Melanocyte of skin (primary cell): ENCODE measurements around the gene HDGF. TPM values are rescaled to one million over a fixed set of nuclear protein-coding genes. Genes with fewer than 3 reads are reported as not detected.

Source experiments
- total RNA-seq, 2 donors: library from RNA; depleted of rRNA; stranded (reverse); fragments of >200 nt; gene quantifications; 2 replicates each; pipeline ENCODE4 v1.2.3, GENCODE V29; 2012

Gene HDGF
- total RNA-seq = 100 to 1,000 TPM; 125 to 176 TPM

GRCh38 chr1:156751451-156751756, at the start of gene HDGF:
Gene HDGF (minus strand): TSS chr1:156751675. CDS start chr1:156751429, 246 bp downstream.

DNA sequence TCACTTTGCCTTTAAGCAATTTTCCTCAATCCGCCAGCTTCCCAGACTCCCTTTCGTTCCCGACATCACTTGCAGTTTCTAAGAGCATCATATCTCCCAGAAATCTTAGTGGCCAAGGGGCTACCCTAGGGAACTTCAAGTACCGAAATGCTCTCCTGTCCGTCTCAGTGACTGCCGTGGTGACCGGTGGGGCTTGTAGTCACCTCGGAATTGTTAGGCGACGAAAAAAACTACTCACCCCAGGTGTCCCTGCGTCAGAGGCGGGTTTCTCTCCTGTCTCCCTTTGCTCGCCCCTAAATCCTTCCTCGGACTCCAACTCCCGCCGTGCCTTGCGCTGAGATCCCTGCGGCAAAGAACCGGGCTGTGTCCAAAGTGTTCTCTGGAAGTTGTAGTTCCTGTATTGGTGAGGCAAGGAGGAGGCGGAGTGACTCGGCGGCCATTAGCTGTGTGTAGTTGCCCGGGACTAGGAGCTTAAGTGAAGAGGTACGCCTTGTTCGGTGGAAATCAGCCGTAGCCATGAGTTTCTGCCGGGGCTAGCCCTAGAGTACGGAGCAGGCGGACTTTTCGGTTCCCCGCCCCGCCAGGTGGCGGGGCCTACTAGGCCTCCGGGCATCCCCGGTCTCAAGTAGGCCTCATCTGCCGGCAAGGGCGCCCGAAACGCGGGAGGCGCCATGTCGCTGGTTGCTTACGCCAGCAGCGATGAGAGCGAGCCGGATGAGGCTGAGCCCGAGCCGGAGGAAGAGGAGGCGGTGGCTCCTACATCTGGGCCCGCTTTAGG, 15.8 kb upstream of the HDGF start, which contains the start of gene PRCC:
Gene PRCC, plus strand, starts transcription at position 435 of the 778 bp plus-strand sequence. Its CDS starts 237 bp downstream, at position 672.

GRCh38 chr1:156740741-156741480, 10.6 kb downstream of the HDGF start, which contains the start of gene MRPL24:
Gene MRPL24 (minus strand): TSS chr1:156741088. CDS start chr1:156738704, 2,384 bp downstream.

DNA sequence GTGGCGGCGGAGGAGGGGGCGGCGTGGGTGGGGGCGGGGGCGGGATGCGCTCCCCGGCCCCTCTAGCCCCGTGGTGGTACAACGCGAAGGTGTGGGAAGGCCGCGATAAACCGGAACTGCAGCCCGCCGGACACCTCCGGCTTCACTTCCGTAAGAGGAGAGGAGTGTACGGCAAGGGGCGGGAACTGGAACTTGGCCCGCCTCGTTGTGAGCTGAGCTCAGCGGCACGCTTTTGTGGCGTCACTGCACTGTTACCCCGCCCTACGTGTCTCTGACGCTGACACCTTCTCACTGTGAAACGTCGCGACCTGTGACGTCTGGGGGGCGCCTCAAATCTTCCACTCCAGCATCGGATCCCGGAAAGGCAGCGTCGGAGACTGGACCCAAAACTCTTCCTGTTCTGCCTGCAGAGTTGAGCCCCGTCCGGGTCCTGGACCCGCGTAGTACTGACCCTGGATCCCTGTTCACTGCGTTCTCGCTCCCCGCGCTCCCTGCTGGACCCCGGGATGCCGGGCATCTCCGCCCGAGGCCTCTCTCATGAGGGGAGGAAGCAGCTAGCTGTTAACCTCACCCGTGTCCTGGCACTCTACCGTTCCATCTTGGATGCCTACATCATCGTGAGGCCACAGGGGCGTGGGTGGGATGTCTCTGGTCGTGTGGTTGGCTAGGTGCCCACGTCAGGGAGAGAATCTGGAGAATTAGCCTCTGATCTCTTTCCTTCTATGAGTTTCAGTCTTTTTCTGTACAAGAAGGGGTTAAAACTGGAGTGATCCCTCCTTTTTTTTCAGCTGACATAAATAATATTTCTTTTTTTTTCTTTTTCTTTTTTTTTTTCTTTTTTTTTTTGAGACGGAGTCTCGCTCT, 22.6 kb downstream of the HDGF start, which contains the start of gene ISG20L2:
Gene ISG20L2, minus strand, starts transcription at position 168 of the 864 bp plus-strand sequence. CDS start 1,114 bp downstream, outside the sequence.

DNA sequence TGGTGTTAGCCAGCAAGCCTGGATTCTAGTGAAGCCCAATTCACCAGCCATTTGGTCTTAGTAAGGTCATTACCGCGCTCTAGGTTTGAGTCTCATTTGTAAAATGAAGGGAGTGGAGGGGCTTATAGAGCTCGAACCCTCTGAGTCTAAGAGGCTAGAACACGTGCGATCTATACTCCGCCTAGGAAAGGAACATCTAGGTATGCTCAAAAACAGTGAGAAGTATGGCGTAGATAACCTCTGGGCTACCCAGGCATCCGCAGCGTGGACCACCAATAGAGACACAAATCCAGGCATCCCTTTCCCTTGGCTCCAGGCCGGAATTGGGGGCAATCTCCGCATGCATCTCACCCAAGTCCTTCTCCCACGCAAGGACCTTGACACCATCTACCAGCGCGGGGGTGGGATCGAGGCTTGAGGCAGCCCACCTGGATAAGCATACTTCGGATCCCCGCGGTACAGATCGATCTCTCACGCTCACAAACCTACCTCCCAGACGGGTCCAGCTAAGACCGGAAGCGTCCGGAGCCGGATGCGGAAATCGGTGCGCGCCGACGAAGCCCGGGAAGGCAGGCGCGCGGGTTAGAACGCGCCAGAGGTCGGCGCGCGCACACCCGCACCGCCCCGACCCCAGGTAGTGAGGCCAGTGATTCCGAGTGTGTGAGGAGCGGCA, 23.4 kb downstream of the HDGF start, which contains the start of gene METTL25B:
Gene METTL25B, plus strand, starts transcription at position 544 of the 673 bp plus-strand sequence. CDS start 636 bp downstream, outside the sequence.

DNA sequence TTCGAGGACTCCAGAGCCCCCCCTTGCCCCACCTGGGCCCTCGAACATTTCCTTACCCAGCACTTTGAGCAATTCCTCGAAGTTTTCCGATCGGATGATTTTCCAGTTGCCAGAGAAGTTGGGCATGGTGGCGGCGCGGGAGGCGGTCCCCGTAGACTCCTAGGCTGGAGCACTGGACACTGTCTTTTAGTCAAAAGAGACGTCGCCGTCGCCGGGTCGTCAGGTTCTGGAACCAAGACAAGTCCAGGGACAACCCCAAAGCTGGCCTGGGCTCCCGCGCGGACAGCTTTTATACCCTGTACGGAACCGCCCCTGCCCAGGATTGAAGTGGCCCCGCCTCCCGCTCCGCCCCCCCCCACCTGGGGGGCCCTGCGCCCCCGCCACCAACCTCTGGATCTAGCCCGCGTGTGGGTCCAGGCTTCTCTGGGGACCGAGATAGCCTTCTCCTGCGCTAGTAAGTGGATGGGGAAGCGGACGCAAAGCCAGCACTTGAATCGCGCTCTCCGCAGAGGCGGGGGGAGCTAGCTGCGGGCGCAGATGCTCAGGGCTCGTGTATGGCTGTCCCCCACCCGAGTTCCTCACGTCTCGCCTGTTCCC, 46.1 kb downstream of the HDGF start, which contains the start of gene CRABP2:
Gene CRABP2, minus strand, starts transcription at position 263 of the 597 bp plus-strand sequence. Its CDS starts 137 bp downstream, at position 126.

Other genes with a start within 250 kb of the HDGF start
- 10 to 100 TPM; 26.8 to 31.6 TPM for gene IQGAP3, start 179.1 kb downstream of the HDGF start, total RNA-seq
- not detected for gene TTC24, start 172.0 kb downstream of the HDGF start, total RNA-seq
- 100 to 1,000 TPM; 112 to 129 TPM for gene NAXE, start 159.9 kb downstream of the HDGF start, total RNA-seq
- gene GPATCH4, start 150.2 kb downstream of the HDGF start, total RNA-seq = 10 to 100 TPM; 18.2 to 26.6 TPM
- not detected for gene HAPLN2, start 132.3 kb downstream of the HDGF start, total RNA-seq
- gene BCAN, start 109.6 kb downstream of the HDGF start, total RNA-seq = 100 to 1,000 TPM in 1 of 2 donors, 10 to 100 TPM in 1; 25.0 to 131 TPM
- 10 to 100 TPM; 14.8 to 26.6 TPM for gene NES, start 74.3 kb downstream of the HDGF start, total RNA-seq
- gene CRABP2, start 46.1 kb downstream of the HDGF start, total RNA-seq = 1 to 10 TPM in 1 of 2 donors, not detected in 1; 1.7 TPM
- 10 to 100 TPM in 1 of 2 donors, 1 to 10 TPM in 1; 7.3 to 15.1 TPM for gene METTL25B, start 23.2 kb downstream of the HDGF start, total RNA-seq
- 10 to 100 TPM; 22.4 to 25.0 TPM for gene ISG20L2, start 22.9 kb downstream of the HDGF start, total RNA-seq
- 10 to 100 TPM; 37.5 to 42.0 TPM for gene MRPL24, start 10.6 kb downstream of the HDGF start, total RNA-seq
- 10 to 100 TPM; 20.0 to 22.0 TPM for gene PRCC, start 15.9 kb upstream of the HDGF start, total RNA-seq
- not detected for gene SH2D2A, start 65.2 kb upstream of the HDGF start, total RNA-seq
- gene INSRR, start 107.4 kb upstream of the HDGF start, total RNA-seq = not detected
- under 1 TPM in 1 of 2 donors, not detected in 1; under 0.01 TPM for gene NTRK1, start 109.2 kb upstream of the HDGF start, total RNA-seq
- gene PEAR1, start 142.0 kb upstream of the HDGF start, total RNA-seq = not detected
- gene LRRC71, start 169.0 kb upstream of the HDGF start, total RNA-seq = not detected